ENCODE data around the gene LAMA4. TPM values are rescaled to one million over a fixed set of nuclear protein-coding genes. Genes with fewer than 3 reads are reported as not detected.

LAMA4 gene
- total RNA-seq, 4 donors from 2014 or later, result 261 to 336 (median 303) TPM

GRCh38 chr6:112234601-112235000 lies 19.8 kb downstream of the LAMA4 start:
- intact Hi-C loops (cut with DNase I), result no loop called here
- Histone ChIP-seq H3K4me3 (no peak overlapping the region), H3K27ac (replicated peaks in 1 of 4) (peak overlapping the region; percentile 85 to 89 (median 87)), H3K36me3 (no peaks in the 10 kb centered on the region), H3K27me3 (no peaks in the 10 kb centered on the region), H3K9me3 (no peaks in the 10 kb centered on the region), H3K4me1 (peaks cover 67 to 99% (median 97%) of the 10 kb centered on the region in 4 donors)
- no peak for DNase-seq (ENCODE audit: extremely low spot score)
- TF ChIP-seq, protein P1, sequence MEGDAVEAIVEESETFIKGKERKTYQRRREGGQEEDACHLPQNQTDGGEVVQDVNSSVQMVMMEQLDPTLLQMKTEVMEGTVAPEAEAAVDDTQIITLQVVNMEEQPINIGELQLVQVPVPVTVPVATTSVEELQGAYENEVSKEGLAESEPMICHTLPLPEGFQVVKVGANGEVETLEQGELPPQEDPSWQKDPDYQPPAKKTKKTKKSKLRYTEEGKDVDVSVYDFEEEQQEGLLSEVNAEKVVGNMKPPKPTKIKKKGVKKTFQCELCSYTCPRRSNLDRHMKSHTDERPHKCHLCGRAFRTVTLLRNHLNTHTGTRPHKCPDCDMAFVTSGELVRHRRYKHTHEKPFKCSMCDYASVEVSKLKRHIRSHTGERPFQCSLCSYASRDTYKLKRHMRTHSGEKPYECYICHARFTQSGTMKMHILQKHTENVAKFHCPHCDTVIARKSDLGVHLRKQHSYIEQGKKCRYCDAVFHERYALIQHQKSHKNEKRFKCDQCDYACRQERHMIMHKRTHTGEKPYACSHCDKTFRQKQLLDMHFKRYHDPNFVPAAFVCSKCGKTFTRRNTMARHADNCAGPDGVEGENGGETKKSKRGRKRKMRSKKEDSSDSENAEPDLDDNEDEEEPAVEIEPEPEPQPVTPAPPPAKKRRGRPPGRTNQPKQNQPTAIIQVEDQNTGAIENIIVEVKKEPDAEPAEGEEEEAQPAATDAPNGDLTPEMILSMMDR (IDR thresholded peaks at IDR 0.05), result no peak
- TF ChIP-seq EP300 (IDR thresholded peaks at IDR 0.05) (no peak), POLR2AphosphoS5 (IDR thresholded peaks at IDR 0.05) (peak in 1 of 2 donors; percentile 3), POLR2A (IDR thresholded peaks at IDR 0.05; ENCODE audit: low read depth) (no peak)
- 25% methylated on average over 5 of the region's 5 CpGs for WGBS

DNA sequence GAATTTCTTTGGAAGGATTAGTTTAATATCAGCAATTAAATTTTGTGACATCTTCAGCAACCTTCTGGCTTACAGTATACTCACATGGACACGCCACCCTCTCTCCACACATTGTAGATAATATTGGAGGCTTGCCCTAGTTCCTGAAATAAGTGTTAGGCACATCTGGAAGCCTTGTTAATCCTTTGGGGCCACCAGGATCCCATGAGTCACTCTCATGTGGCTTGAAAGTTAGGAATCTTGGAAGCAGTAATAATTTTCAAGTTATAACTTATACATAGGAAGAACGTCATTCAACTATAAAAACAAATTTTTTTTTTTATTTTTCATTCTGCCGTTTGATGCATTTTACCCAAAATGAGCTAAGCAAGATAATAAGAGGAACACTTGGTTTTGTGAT lies 20.5 kb downstream of the LAMA4 start:
- no peaks in the 10 kb centered on the region for H3K9me3 ChIP-seq
- peak overlapping the region; percentile 85 to 89 (median 87) for H3K27ac ChIP-seq (replicated peaks in 1 of 4)
- 30% methylated on average over 3 of the region's 3 CpGs for WGBS

DNA sequence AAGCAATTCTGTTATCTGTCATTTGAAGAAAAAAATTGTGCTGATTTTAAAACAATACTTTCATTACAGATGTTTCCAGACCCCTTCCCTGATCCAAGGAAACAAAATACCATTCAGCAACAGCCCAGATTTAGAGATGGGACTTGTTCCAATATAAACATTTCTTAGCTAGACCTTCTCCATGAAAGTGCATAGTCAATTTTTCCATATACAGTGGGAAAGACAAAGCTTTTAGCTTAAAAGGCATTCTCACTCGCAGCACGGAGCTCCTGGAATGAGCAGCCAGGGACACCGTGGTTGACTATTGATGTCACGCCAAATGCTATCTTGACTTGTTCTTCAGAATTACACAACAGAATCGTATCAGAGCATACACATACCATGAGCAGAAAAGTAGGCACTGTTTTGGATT lies 21.5 kb downstream of the LAMA4 start:
- 40% methylated on average over 5 of the region's 5 CpGs for WGBS
- Histone ChIP-seq H3K9me3 (no peaks in the 10 kb centered on the region), H3K36me3 (peaks cover 0 to 5% (median 0%) of the 10 kb centered on the region in 4 donors), H3K4me1 (peaks cover 62 to 99% (median 95%) of the 10 kb centered on the region in 4 donors), H3K4me3 (peak overlapping the region in 3 of 4 donors; percentile 8 to 20 (median 17)), H3K27me3 (no peaks in the 10 kb centered on the region), H3K27ac (replicated peaks in 1 of 4) (peak overlapping the region; percentile 85 to 89 (median 87))
- DNase-seq (ENCODE audit: extremely low spot score), result no peak
- no peak for TF ChIP-seq EP300 (IDR thresholded peaks at IDR 0.05)
- TF ChIP-seq POLR2AphosphoS5 (IDR thresholded peaks at IDR 0.05), result peak; percentile 81 to 90
- intact Hi-C loops (cut with DNase I), result no loop called here

More for the DNA sequence above, 20.5 kb downstream of the LAMA4 start:
- H3K27me3 ChIP-seq, result no peaks in the 10 kb centered on the region
- no peak for DNase-seq (ENCODE audit: extremely low spot score)
- no peak for TF ChIP-seq EP300 (IDR thresholded peaks at IDR 0.05)
- TF ChIP-seq POLR2AphosphoS5 (IDR thresholded peaks at IDR 0.05), result peak in 1 of 2 donors; percentile 51
- H3K4me1 ChIP-seq, result peaks cover 66 to 99% (median 95%) of the 10 kb centered on the region in 4 donors
- intact Hi-C loops (cut with DNase I), result no loop called here
- H3K4me3 ChIP-seq, result no peak overlapping the region
- no peaks in the 10 kb centered on the region for H3K36me3 ChIP-seq

GRCh38 chr6:112231594-112232060 lies 22.7 kb downstream of the LAMA4 start:
- DNase-seq (ENCODE audit: extremely low spot score), result no peak
- intact Hi-C loops (cut with DNase I), result no loop called here
- WGBS, result 18% methylated on average over 2 of the region's 2 CpGs
- Histone ChIP-seq H3K4me3 (no peak overlapping the region), H3K27me3 (no peaks in the 10 kb centered on the region), H3K27ac (replicated peaks in 1 of 4) (peak overlapping the region; percentile 85 to 89 (median 87)), H3K36me3 (peaks cover 0 to 5% (median 0%) of the 10 kb centered on the region in 4 donors), H3K4me1 (peaks cover 60 to 99% (median 95%) of the 10 kb centered on the region in 4 donors), H3K9me3 (no peaks in the 10 kb centered on the region)
- TF ChIP-seq, protein P1 (IDR thresholded peaks at IDR 0.05), result no peak
- TF ChIP-seq POLR2AphosphoS5 (IDR thresholded peaks at IDR 0.05) (peak; percentile 33 to 39), EP300 (IDR thresholded peaks at IDR 0.05) (no peak), POLR2A (IDR thresholded peaks at IDR 0.05; ENCODE audit: low read depth) (no peak)

- Histone ChIP-seq H3K27me3 (no peaks in the 10 kb centered on the region), H3K4me3 (no peak overlapping the region), H3K4me1 (peaks cover 61 to 99% (median 95%) of the 10 kb centered on the region in 4 donors), H3K9me3 (no peaks in the 10 kb centered on the region), H3K36me3 (peaks cover 0 to 5% (median 0%) of the 10 kb centered on the region in 4 donors), H3K27ac (replicated peaks in 1 of 4) (peak overlapping the region; percentile 85 to 89 (median 87))
- TF ChIP-seq POLR2A (IDR thresholded peaks at IDR 0.05; ENCODE audit: low read depth) (no peak), EP300 (IDR thresholded peaks at IDR 0.05) (no peak)
- DNase-seq (ENCODE audit: extremely low spot score), result no peak
- intact Hi-C loops (cut with DNase I), result no loop called here
- 24% methylated on average over 1 of the region's 1 CpG for WGBS
Measured at GRCh38 chr6:112231164-112231563, 23.2 kb downstream of the LAMA4 start.

DNA sequence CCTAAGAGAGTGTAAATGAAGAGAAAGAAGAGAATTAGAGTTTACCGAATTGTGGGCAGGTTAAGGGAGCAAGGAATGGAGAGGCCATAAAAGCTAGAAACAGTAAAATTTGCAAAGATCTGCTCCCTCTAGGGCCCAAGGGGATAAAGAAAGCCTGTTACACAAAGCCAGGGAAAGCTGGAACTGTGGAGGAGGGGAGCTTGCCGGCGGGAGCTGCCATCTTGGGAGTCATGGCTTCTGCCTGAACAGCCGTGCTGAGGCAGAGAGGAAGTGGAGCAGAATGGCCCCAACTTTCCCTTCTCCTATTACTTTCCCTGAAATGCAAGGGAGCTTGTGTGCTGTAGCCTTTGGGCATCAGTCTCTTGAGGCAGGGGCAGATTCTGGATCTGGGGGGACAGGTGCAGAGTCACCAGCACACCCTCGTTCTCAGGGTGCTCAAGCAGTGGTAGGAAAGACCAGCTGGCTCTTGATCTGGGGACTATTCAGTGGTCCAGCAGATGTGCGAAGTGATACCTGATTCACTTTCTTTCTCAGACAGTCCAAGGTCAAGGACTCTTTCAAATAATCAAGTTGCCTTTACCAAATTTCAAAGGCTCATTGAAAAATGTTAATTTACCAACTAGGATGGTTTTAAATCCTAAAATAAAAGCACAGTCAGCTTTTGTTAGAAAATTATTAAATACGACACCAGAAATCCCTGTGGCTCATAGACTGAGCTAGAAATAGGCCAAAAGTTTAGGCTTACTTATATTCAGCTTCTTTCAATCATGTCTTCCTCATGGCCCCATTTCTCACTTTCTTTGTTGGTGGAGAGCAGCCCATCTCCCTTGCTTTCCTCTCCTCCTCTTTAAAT lies 25.7 kb downstream of the LAMA4 start:
- DNase-seq (ENCODE audit: extremely low spot score), result no peak
- Histone ChIP-seq H3K27me3 (no peaks in the 10 kb centered on the region), H3K4me1 (peaks cover 54 to 99% (median 95%) of the 10 kb centered on the region in 4 donors), H3K4me3 (no peak overlapping the region), H3K9me3 (no peaks in the 10 kb centered on the region), H3K27ac (replicated peaks in 1 of 4) (peak overlapping the region; percentile 85 to 89 (median 87)), H3K36me3 (peaks cover 0 to 5% (median 0%) of the 10 kb centered on the region in 4 donors)
- intact Hi-C loops (cut with DNase I), result no loop called here
- TF ChIP-seq POLR2A (IDR thresholded peaks at IDR 0.05; ENCODE audit: low read depth) (no peak), POLR2AphosphoS5 (IDR thresholded peaks at IDR 0.05) (no peak), EP300 (IDR thresholded peaks at IDR 0.05) (no peak)
- TF ChIP-seq, protein P1 (IDR thresholded peaks at IDR 0.05), result no peak
- WGBS, result 94% methylated on average over 7 of the region's 7 CpGs
